Activated naive CD8-positive, alpha-beta T cell treated with anti-CD3 and anti-CD28 coated beads, Interleukin-2, amount 10 ng/mL, durations not matched to agents 7 days and 5 days (primary cell): ENCODE measurements around the gene TFIP11. TPM values are rescaled to one million over a fixed set of nuclear protein-coding genes. Genes with fewer than 3 reads are reported as not detected.

Source experiments
- ATAC-seq: fragments of 150-1000 bp; cut with Tn5 transposase; one replicate; pipeline ENCODE4 v1.10.0; 2021; ENCODE audit warnings: low read depth, moderate library complexity
- POLR2A ChIA-PET: fragments of 350-600 bp; sonication (Branson Sonifier 250); formaldehyde crosslinking; loops from one replicate; lab custom pipeline; 2021; ENCODE audit warnings: antibody characterized with exemption; lab: Charles Lee
- DNase-seq: peaks from one replicate; pipeline ENCODE4 v3.0.0; 2021
- H3K27ac Mint-ChIP-seq: one replicate; pipeline ENCODE4 v1.8.0; 2022; ENCODE audit warnings: mild to moderate bottlenecking, mixed read lengths
- H3K27me3 Mint-ChIP-seq: one replicate; pipeline ENCODE4 v1.8.0; 2022; ENCODE audit warnings: mild to moderate bottlenecking, moderate library complexity, mixed read lengths
- H3K36me3 Mint-ChIP-seq: one replicate; pipeline ENCODE4 v1.8.0; 2021; ENCODE audit warnings: mild to moderate bottlenecking, mixed read lengths
- H3K4me1 Mint-ChIP-seq: one replicate; pipeline ENCODE4 v1.8.0; 2021; ENCODE audit warnings: mixed read lengths
- H3K4me3 Mint-ChIP-seq: one replicate; pipeline ENCODE4 v1.8.0; 2022; ENCODE audit warnings: mild to moderate bottlenecking, moderate library complexity, mixed read lengths
- H3K9me3 Mint-ChIP-seq: one replicate; pipeline ENCODE4 v1.8.0; 2021; ENCODE audit warnings: mixed read lengths
- total RNA-seq, 2 experiments: library from RNA; stranded (reverse); gene quantifications; one replicate each; pipeline ENCODE4 v1.2.3, GENCODE V29; 2021

TFIP11 gene
- total RNA-seq, result 10 to 100 TPM; 64.6 to 67.9 TPM

- peak within 1 kb of the TSS; percentile 95 for H3K27ac Mint-ChIP-seq
- H3K4me3 Mint-ChIP-seq, result peak within 1 kb of the TSS; percentile 99
- no peaks in the 10 kb centered on the region for H3K9me3 Mint-ChIP-seq
- POLR2A ChIA-PET, result interaction anchor here (0.8 to 2.3 kb wide), 5 partner anchors 9 to 161 kb away, joined by 3 to 8 read pairs (median 4); no protein-coding TSS in a partner anchor
- ATAC-seq (peak; percentile 95), DNase-seq (peak; percentile 93)
- H3K4me1 Mint-ChIP-seq, result peaks cover 37% of the 10 kb centered on the region
- no peaks in the 10 kb centered on the region for H3K27me3 Mint-ChIP-seq
- peaks cover 17% of the 10 kb centered on the region for H3K36me3 Mint-ChIP-seq
These were observed at the start of gene TFIP11 for GRCh38 chr22:26512149-26512793. Gene TFIP11, minus strand, starts transcription at chr22:26512473. Its CDS starts 2,201 bp downstream, at chr22:26510272.

- H3K9me3 Mint-ChIP-seq, result no peaks in the 10 kb centered on the region
- DNase-seq (no peak), ATAC-seq (no peak)
- peaks cover 12% of the 10 kb centered on the region for H3K36me3 Mint-ChIP-seq
- H3K4me1 Mint-ChIP-seq, result peaks cover 16% of the 10 kb centered on the region
- no peak overlapping the region for H3K4me3 Mint-ChIP-seq
- no peak overlapping the region for H3K27ac Mint-ChIP-seq
- POLR2A ChIA-PET, result interaction anchor here (0.6 to 1.0 kb wide), 2 partner anchors 22 to 80 kb away, joined by 3 to 4 read pairs; no protein-coding TSS in a partner anchor
- no peaks in the 10 kb centered on the region for H3K27me3 Mint-ChIP-seq
These were observed 49.6 kb upstream of the TFIP11 start for GRCh38 chr22:26561756-26562417.

- no peak for DNase-seq
- peaks cover 17% of the 10 kb centered on the region for H3K4me1 Mint-ChIP-seq
- no peaks in the 10 kb centered on the region for H3K27me3 Mint-ChIP-seq
- H3K36me3 Mint-ChIP-seq, result peaks cover 17% of the 10 kb centered on the region
- no peak overlapping the region for H3K27ac Mint-ChIP-seq
- H3K4me3 Mint-ChIP-seq, result no peak overlapping the region
- no peak for ATAC-seq
- no peaks in the 10 kb centered on the region for H3K9me3 Mint-ChIP-seq
- POLR2A ChIA-PET, result no interaction called here
These were observed 47.8 kb upstream of the TFIP11 start for GRCh38 chr22:26559961-26560575.

GRCh38 chr22:26558248-26558895, 46.1 kb upstream of the TFIP11 start:
- ATAC-seq (no peak), DNase-seq (no peak)
- POLR2A ChIA-PET, result no interaction called here
- H3K36me3 Mint-ChIP-seq, result peaks cover 12% of the 10 kb centered on the region
- peak overlapping the region; percentile 11 for H3K27ac Mint-ChIP-seq
- H3K4me1 Mint-ChIP-seq, result peaks cover 18% of the 10 kb centered on the region
- H3K9me3 Mint-ChIP-seq, result no peaks in the 10 kb centered on the region
- no peak overlapping the region for H3K4me3 Mint-ChIP-seq
- no peaks in the 10 kb centered on the region for H3K27me3 Mint-ChIP-seq

GRCh38 chr22:26556904-26557303, 44.6 kb upstream of the TFIP11 start:
- peaks cover 12% of the 10 kb centered on the region for H3K36me3 Mint-ChIP-seq
- no peak overlapping the region for H3K27ac Mint-ChIP-seq
- POLR2A ChIA-PET, result no interaction called here
- H3K4me1 Mint-ChIP-seq, result peaks cover 21% of the 10 kb centered on the region
- no peaks in the 10 kb centered on the region for H3K27me3 Mint-ChIP-seq
- DNase-seq, result no peak
- no peak overlapping the region for H3K4me3 Mint-ChIP-seq
- no peak for ATAC-seq
- H3K9me3 Mint-ChIP-seq, result no peaks in the 10 kb centered on the region

GRCh38 chr22:26555478-26555877, 43.2 kb upstream of the TFIP11 start:
- H3K4me1 Mint-ChIP-seq, result peaks cover 23% of the 10 kb centered on the region
- ATAC-seq (no peak), DNase-seq (no peak)
- POLR2A ChIA-PET, result no interaction called here
- no peak overlapping the region for H3K4me3 Mint-ChIP-seq
- H3K9me3 Mint-ChIP-seq, result no peaks in the 10 kb centered on the region
- H3K36me3 Mint-ChIP-seq, result peaks cover 12% of the 10 kb centered on the region
- no peaks in the 10 kb centered on the region for H3K27me3 Mint-ChIP-seq
- H3K27ac Mint-ChIP-seq, result no peak overlapping the region

GRCh38 chr22:26554956-26555355, 42.7 kb upstream of the TFIP11 start:
- no peaks in the 10 kb centered on the region for H3K27me3 Mint-ChIP-seq
- peaks cover 12% of the 10 kb centered on the region for H3K36me3 Mint-ChIP-seq
- DNase-seq (no peak), ATAC-seq (no peak)
- POLR2A ChIA-PET, result no interaction called here
- peaks cover 24% of the 10 kb centered on the region for H3K4me1 Mint-ChIP-seq
- no peak overlapping the region for H3K4me3 Mint-ChIP-seq
- no peak overlapping the region for H3K27ac Mint-ChIP-seq
- H3K9me3 Mint-ChIP-seq, result no peaks in the 10 kb centered on the region

- no peak overlapping the region for H3K27ac Mint-ChIP-seq
- ATAC-seq (no peak), DNase-seq (no peak)
- H3K36me3 Mint-ChIP-seq, result peaks cover 14% of the 10 kb centered on the region
- no peaks in the 10 kb centered on the region for H3K9me3 Mint-ChIP-seq
- H3K27me3 Mint-ChIP-seq, result no peaks in the 10 kb centered on the region
- H3K4me1 Mint-ChIP-seq, result peaks cover 23% of the 10 kb centered on the region
- no peak overlapping the region for H3K4me3 Mint-ChIP-seq
- POLR2A ChIA-PET, result interaction anchor here (1.1 kb wide), 1 partner anchor 69 kb away, joined by 7 read pairs; the partner anchor contains the start of genes HPS4 and SRRD
These were observed 40.9 kb upstream of the TFIP11 start for GRCh38 chr22:26553056-26553752.

GRCh38 chr22:26552466-26552865, 40.2 kb upstream of the TFIP11 start:
- no peak overlapping the region for H3K4me3 Mint-ChIP-seq
- H3K4me1 Mint-ChIP-seq, result peaks cover 27% of the 10 kb centered on the region
- H3K27me3 Mint-ChIP-seq, result no peaks in the 10 kb centered on the region
- POLR2A ChIA-PET, result no interaction called here
- peaks cover 19% of the 10 kb centered on the region for H3K36me3 Mint-ChIP-seq
- H3K9me3 Mint-ChIP-seq, result no peaks in the 10 kb centered on the region
- ATAC-seq (no peak), DNase-seq (no peak)
- no peak overlapping the region for H3K27ac Mint-ChIP-seq

GRCh38 chr22:26551568-26551967, 39.3 kb upstream of the TFIP11 start:
- Mint-ChIP-seq H3K9me3 (no peaks in the 10 kb centered on the region), H3K36me3 (peaks cover 20% of the 10 kb centered on the region), H3K27me3 (no peaks in the 10 kb centered on the region), H3K4me3 (no peak overlapping the region), H3K27ac (no peak overlapping the region), H3K4me1 (peaks cover 33% of the 10 kb centered on the region)
- POLR2A ChIA-PET, result no interaction called here
- DNase-seq, result no peak
- ATAC-seq, result no peak

- Mint-ChIP-seq H3K27me3 (no peaks in the 10 kb centered on the region), H3K4me1 (peaks cover 37% of the 10 kb centered on the region), H3K36me3 (peaks cover 21% of the 10 kb centered on the region), H3K9me3 (no peaks in the 10 kb centered on the region), H3K27ac (no peak overlapping the region), H3K4me3 (no peak overlapping the region)
- POLR2A ChIA-PET, result no interaction called here
- DNase-seq (no peak), ATAC-seq (no peak)
These were observed 38.3 kb upstream of the TFIP11 start for GRCh38 chr22:26550498-26551033.

- no peaks in the 10 kb centered on the region for H3K27me3 Mint-ChIP-seq
- H3K4me1 Mint-ChIP-seq, result peaks cover 43% of the 10 kb centered on the region
- H3K9me3 Mint-ChIP-seq, result no peaks in the 10 kb centered on the region
- peaks cover 22% of the 10 kb centered on the region for H3K36me3 Mint-ChIP-seq
- POLR2A ChIA-PET, result interaction anchor here (0.6 kb wide), 1 partner anchor 60 kb away, joined by 4 read pairs; no protein-coding TSS in a partner anchor
- H3K4me3 Mint-ChIP-seq, result no peak overlapping the region
- DNase-seq (no peak), ATAC-seq (no peak)
- H3K27ac Mint-ChIP-seq, result no peak overlapping the region
These were observed 37.7 kb upstream of the TFIP11 start for GRCh38 chr22:26549902-26550497.
